MCF 10A (cell line): ENCODE measurements around the gene FXYD6. TPM values are rescaled to one million over a fixed set of nuclear protein-coding genes. Genes with fewer than 3 reads are reported as not detected.

Experiments
- BruUV-seq: library from RNA; stranded (reverse); fragments of 400-500 nt; replicated peaks from 2 replicates; lab custom pipeline; 2021; lab: Mats Ljungman, UMichigan
- CTCF ChIA-PET: fragments of 300-600 bp; sonication (Branson Sonifier 250); formaldehyde crosslinking; extraction: SDS; loops from one replicate; lab custom pipeline; 2021; ENCODE audit warnings: antibody characterized with exemption, inconsistent platforms; lab: Yijun Ruan, JAX
- POLR2A ChIA-PET: fragments of 300-600, 350-650 bp; sonication (Branson Sonifier 250); formaldehyde crosslinking; extraction: SDS; loops from one replicate; lab custom pipeline; 2020; ENCODE audit warnings: antibody characterized with exemption, inconsistent platforms; lab: Yijun Ruan, JAX
- DNase-seq: peaks from one replicate; pipeline ENCODE4 v3.0.0-alpha.2; 2018; ENCODE audit not compliant: unreplicated experiment
- H3K27ac Mint-ChIP-seq: one replicate; pipeline ENCODE4 v1.8.0; 2022; ENCODE audit warnings: mild to moderate bottlenecking, low read depth, mixed read lengths; ENCODE audit not compliant: unreplicated experiment
- H3K27me3 Mint-ChIP-seq: one replicate; pipeline ENCODE4 v1.8.0; 2022; ENCODE audit warnings: mixed read lengths; ENCODE audit not compliant: insufficient read depth, unreplicated experiment
- H3K36me3 Mint-ChIP-seq: one replicate; pipeline ENCODE4 v1.8.0; 2022; ENCODE audit warnings: mild to moderate bottlenecking, moderate library complexity, mixed read lengths; ENCODE audit not compliant: insufficient read depth, unreplicated experiment
- H3K4me1 Mint-ChIP-seq: one replicate; pipeline ENCODE4 v1.8.0; 2022; ENCODE audit warnings: mixed read lengths; ENCODE audit not compliant: insufficient read depth, unreplicated experiment
- H3K4me3 Mint-ChIP-seq: one replicate; pipeline ENCODE4 v1.8.0; 2022; ENCODE audit warnings: mild to moderate bottlenecking, moderate library complexity, mixed read lengths; ENCODE audit not compliant: unreplicated experiment
- H3K9me3 Mint-ChIP-seq: one replicate; pipeline ENCODE4 v1.8.0; 2022; ENCODE audit warnings: mixed read lengths; ENCODE audit not compliant: unreplicated experiment
- intact Hi-C: fragments of 100-400 bp; cut with micrococcal nuclease; formaldehyde crosslinking; loops from 2 replicates; pipeline ENCODE4 v1.14.1; 2022
- total RNA-seq: library from RNA; stranded (reverse); gene quantifications from 2 replicates; pipeline ENCODE4 v1.2.3, GENCODE V29; 2022
- TF ChIP-seq, protein P1 (sequence below): fragments of 200-600 bp; IDR thresholded peaks from one replicate; pipeline ENCODE4 v1.8.0; 2022; ENCODE audit warnings: antibody characterized with exemption, mild to moderate bottlenecking; ENCODE audit not compliant: unreplicated experiment

Gene FXYD6
- total RNA-seq, 1 experiment from 2014 or later, result not detected

DNA sequence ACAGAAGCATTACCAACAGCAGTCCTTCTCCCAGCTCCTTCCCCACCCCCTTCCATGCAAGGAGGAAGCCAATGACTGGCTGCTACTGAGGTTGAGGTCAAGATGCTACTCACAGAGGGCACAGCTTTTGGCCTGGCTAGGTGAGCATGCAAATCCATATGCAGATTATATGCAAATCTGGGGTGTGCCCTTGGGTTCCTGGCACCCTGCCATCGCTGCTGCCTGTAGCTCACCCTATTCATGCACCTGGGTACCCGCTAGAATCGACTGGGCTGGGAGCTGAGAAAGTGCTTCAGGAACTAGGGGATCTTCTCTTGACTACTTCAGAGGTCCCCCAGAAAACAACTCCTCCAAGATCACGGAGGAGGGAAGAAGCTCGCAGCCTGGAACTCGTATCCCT is 83.5 kb downstream of the FXYD6 start:
- BruUV-seq, result no TSS peak
- TF ChIP-seq, protein P1, sequence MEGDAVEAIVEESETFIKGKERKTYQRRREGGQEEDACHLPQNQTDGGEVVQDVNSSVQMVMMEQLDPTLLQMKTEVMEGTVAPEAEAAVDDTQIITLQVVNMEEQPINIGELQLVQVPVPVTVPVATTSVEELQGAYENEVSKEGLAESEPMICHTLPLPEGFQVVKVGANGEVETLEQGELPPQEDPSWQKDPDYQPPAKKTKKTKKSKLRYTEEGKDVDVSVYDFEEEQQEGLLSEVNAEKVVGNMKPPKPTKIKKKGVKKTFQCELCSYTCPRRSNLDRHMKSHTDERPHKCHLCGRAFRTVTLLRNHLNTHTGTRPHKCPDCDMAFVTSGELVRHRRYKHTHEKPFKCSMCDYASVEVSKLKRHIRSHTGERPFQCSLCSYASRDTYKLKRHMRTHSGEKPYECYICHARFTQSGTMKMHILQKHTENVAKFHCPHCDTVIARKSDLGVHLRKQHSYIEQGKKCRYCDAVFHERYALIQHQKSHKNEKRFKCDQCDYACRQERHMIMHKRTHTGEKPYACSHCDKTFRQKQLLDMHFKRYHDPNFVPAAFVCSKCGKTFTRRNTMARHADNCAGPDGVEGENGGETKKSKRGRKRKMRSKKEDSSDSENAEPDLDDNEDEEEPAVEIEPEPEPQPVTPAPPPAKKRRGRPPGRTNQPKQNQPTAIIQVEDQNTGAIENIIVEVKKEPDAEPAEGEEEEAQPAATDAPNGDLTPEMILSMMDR, result no peak
- H3K9me3 Mint-ChIP-seq, result no peaks in the 10 kb centered on the region
- CTCF ChIA-PET, result interaction anchor here (1.0 to 2.5 kb wide), 3 partner anchors 15 to 367 kb away, joined by 3 to 10 read pairs (median 4); no protein-coding TSS in a partner anchor
- DNase-seq, result no peak
- intact Hi-C loops, result no loop called here
- no peaks in the 10 kb centered on the region for H3K4me1 Mint-ChIP-seq
- POLR2A ChIA-PET, result no interaction called here
- no peaks in the 10 kb centered on the region for H3K36me3 Mint-ChIP-seq
- H3K27me3 Mint-ChIP-seq, result peaks cover 85% of the 10 kb centered on the region
- no peak overlapping the region for H3K27ac Mint-ChIP-seq
- H3K4me3 Mint-ChIP-seq, result no peak overlapping the region

DNA sequence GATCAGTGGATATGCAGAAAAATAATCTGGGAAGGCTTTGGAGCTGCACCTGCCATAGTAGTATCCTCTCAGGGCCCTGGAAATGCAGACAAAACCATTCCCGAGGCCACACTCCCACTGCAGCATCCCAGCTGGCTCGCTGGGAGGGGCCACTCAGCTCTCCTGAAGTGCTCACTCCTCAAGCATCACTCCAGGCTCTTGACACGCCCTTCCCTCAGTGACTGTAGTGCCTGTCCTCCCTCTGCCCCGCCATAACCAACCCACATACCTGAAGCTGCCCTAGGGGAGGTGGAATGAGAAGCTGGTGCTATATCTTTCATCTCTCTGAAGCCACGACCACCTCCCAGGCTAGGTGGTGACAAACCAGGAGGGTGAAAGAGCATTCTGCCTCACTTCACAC is 84.2 kb downstream of the FXYD6 start:
- ChIA-PET POLR2A (no interaction called here), CTCF (interaction anchor here (0.9 to 2.5 kb wide), 3 partner anchors 31 to 366 kb away, joined by 3 to 10 read pairs (median 4); no protein-coding TSS in a partner anchor)
- no peaks in the 10 kb centered on the region for H3K4me1 Mint-ChIP-seq
- H3K27ac Mint-ChIP-seq, result no peak overlapping the region
- H3K4me3 Mint-ChIP-seq, result no peak overlapping the region
- H3K27me3 Mint-ChIP-seq, result peaks cover 84% of the 10 kb centered on the region
- intact Hi-C loops, result no loop called here
- BruUV-seq, result no TSS peak
- no peak for DNase-seq
- TF ChIP-seq, protein P1, result no peak
- H3K36me3 Mint-ChIP-seq, result no peaks in the 10 kb centered on the region
- no peaks in the 10 kb centered on the region for H3K9me3 Mint-ChIP-seq

DNA sequence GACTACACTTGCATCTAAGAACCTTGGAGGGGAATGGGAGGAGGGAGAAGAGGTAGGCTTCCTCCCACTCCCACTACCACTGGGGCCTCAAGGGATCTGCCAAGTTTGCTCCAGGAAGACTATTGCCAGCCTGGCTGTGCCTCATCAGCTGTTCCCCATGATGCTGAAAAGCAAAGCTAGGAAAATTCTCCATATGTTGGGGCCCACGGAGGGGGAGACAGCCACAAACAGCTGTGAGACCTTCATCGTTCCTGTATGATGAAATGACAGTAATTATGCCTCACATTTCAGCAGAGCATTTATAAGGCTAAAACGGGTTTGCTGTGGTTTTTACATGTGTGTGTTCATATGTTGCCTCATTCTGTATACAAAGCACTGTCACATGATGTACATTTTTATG is 86.2 kb downstream of the FXYD6 start:
- DNase-seq, result no peak
- Mint-ChIP-seq H3K27ac (no peak overlapping the region), H3K36me3 (no peaks in the 10 kb centered on the region), H3K27me3 (peaks cover 91% of the 10 kb centered on the region), H3K9me3 (no peaks in the 10 kb centered on the region), H3K4me1 (no peaks in the 10 kb centered on the region), H3K4me3 (no peak overlapping the region)
- TF ChIP-seq, protein P1, result no peak
- CTCF ChIA-PET, result interaction anchor here (0.8 to 1.0 kb wide), 3 partner anchors 18 to 365 kb away, joined by 3 to 5 read pairs (median 3); no protein-coding TSS in a partner anchor
- POLR2A ChIA-PET, result no interaction called here
- intact Hi-C loops, result no loop called here
- no TSS peak for BruUV-seq

DNA sequence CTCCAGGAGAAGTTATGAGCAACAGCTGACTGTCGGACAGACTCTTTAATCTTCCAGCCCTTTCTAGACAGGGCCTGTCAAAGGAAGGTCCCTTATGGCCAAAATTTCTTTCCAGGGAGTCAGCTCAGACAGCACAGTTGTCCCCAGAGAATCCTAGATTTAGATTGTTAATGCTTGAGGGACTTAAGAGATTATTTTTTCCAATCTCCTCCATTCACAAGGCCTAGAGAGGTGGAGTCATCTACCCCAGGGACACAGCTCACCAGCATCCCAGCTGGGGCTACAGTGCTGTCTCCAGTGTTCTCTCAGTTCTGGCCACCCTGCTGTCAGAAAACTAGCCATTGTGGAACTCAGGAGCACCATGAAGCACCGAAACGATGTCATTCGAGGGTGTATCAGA is 87.2 kb downstream of the FXYD6 start:
- CTCF ChIA-PET, result interaction anchor here (0.7 to 2.0 kb wide), 4 partner anchors 18 to 79 kb away, joined by 3 to 5 read pairs (median 3); no protein-coding TSS in a partner anchor
- no peaks in the 10 kb centered on the region for H3K36me3 Mint-ChIP-seq
- POLR2A ChIA-PET, result no interaction called here

More for the DNA sequence above, 87.2 kb downstream of the FXYD6 start:
- intact Hi-C loops, result no loop called here
- Mint-ChIP-seq H3K27ac (no peak overlapping the region), H3K9me3 (no peaks in the 10 kb centered on the region), H3K27me3 (peaks cover 91% of the 10 kb centered on the region), H3K4me3 (no peak overlapping the region), H3K4me1 (no peaks in the 10 kb centered on the region)
- TF ChIP-seq, protein P1, result no peak
- DNase-seq, result no peak
- BruUV-seq, result no TSS peak

Other genes starting within 250 kb of the FXYD6 start
- not detected in 2 replicates for gene DSCAML1, start 79.4 kb downstream of the FXYD6 start, total RNA-seq
- not detected in 2 replicates for gene FXYD2, start 51.9 kb downstream of the FXYD6 start, total RNA-seq
- not detected in 2 replicates for gene TMPRSS13, start 52.7 kb upstream of the FXYD6 start, total RNA-seq
- gene IL10RA, start 109.7 kb upstream of the FXYD6 start, total RNA-seq, result not detected in 2 replicates
- not detected in 2 replicates for gene TMPRSS4, start 200.4 kb upstream of the FXYD6 start, total RNA-seq
- gene SMIM35, start 210.3 kb upstream of the FXYD6 start, total RNA-seq, result not detected in 2 replicates